GM21360 (cell line): Measurements from ENCODE around the gene PCNX2.
A peak's percentile ranks its signal among the peaks of the same experiment; 100 is the strongest.

Experiments used
- ATAC-seq: cut with Tn5 transposase; IDR thresholded peaks from one replicate; pipeline ENCODE4 v1.9.1; 2021; ENCODE audit warnings: mild to moderate bottlenecking, moderate library complexity; ENCODE audit not compliant: unreplicated experiment

Gene PCNX2

GRCh38 chr1:233261206-233261605 is 34.3 kb downstream of the PCNX2 start:
- peak; percentile 87 for ATAC-seq

- no peak for ATAC-seq
Measured at GRCh38 chr1:233257786-233258185, 37.7 kb downstream of the PCNX2 start.

GRCh38 chr1:233256789-233257188 is 38.7 kb downstream of the PCNX2 start:
- ATAC-seq = no peak

GRCh38 chr1:233256191-233256590 is 39.3 kb downstream of the PCNX2 start:
- ATAC-seq = no peak

GRCh38 chr1:233255145-233255544 is 40.4 kb downstream of the PCNX2 start:
- ATAC-seq = no peak

DNA sequence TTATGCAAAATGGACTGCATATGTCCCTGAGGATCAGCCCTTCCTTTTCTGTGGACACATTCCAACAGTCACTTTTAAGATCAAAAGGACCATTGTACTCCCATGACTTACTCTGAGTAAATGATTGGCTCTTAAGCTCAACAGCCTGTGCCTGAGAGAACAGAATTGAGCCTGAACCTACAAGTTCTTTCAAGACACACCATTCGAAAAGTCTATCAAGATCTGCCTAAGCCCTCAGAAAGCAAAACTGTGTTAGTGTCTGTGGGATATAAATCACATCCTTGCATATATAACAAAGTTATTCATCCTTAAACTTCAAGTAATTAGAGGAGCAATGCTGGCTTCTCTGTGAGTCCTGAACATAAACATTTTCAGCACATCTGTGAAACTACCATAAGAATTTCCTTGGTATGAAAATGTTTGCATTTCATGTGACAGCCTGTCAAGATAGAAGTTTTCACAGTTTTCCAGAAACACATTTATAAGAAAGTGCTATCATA is 41.6 kb downstream of the PCNX2 start:
- no peak for ATAC-seq

DNA sequence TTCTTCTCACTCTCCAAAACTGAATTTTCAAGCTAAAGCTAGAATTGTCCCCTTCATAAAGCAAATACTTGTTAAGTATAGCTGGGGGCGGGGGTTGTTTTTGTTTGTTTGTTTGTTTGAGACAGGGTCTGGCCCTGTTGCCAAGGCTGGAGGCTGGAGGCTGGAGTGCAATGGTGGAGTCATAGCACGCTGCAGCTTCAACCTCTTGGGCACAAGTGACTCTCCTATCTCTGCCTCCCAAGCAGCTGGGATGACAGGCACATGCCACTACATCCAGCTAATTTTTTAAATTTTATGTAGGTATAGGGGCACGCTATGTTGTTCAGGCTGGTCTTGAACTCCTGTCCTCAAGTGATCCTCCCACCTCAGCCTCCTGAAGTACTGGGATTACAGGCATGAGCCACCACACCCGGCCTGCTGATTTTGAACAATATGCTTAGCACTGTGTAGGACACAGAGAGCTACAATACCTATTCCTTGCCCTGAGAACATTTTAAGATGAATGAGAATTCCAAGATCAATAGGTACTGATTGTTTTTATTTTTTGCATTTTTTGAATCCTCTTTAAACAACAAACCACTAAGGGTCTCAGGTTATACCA is 42.2 kb downstream of the PCNX2 start:
- no peak for ATAC-seq

DNA sequence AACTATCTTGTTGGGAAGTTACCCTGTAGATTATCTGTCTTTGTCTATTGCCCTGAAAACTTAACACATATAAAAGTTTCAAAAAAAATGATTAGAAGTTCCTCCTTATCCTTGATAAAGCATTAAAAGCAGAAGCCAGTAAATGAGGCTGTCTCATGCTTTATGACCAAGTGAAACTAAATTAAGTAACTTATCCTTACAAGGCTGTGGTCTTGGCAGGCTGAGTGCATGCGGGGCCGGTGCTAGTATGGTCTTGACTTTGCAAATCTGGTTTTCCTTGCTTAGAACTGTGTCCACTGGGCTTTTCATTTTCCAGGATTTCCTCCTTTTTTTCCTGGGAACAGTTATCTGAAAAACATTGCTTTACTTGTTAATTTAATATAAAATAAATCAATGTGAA is 43.1 kb downstream of the PCNX2 start:
- ATAC-seq = no peak

- no peak for ATAC-seq
Measured at GRCh38 chr1:233251201-233251720, 44.3 kb downstream of the PCNX2 start.

- no peak for ATAC-seq
Measured at GRCh38 chr1:233248014-233248413, 47.5 kb downstream of the PCNX2 start.

DNA sequence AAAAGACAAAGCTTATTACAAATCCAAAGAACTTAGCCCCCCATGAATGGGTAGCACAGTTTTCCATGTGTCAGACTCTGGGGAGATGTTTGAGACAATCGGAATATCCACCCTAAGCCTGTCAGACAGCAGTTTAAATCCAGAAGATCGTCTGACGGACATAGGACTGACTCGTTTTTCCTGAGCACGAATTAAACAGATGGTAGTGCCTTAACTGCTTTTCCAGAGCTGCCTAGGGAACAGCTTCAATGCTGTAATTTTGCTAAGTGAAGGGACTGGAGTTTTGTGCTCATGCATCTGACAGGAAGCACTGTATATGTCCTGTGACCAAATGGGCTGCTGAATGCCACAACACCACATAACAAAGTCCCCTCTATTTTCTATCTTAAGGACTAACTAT is 48.6 kb downstream of the PCNX2 start:
- ATAC-seq = no peak

DNA sequence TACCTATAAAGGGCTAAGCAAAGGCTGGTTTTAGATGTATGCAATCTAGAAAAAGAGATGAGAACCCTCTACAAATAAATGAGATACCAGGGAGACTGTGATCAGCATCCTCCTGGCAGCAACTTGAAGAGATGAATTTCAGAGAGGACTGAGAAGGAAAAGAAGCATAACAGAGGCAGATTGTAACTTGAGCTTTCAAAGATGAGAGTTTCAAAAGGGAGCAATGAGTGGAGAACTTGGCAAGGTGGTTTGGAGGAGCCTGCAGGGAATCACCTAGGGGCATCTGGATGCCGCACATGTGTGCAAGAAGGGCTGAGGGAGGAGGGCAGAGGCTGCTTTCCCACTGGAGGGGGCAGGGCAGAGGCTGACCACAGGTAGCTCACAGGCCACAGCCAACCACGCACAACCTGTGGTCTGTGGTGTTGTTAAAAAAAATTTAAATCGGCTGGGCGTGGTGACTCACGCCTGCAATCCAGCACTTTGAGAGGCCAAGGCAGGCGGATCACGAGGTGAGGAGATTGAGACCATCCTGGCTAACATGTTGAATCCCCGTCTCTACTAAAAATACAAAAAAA is 50.2 kb downstream of the PCNX2 start:
- no peak for ATAC-seq

DNA sequence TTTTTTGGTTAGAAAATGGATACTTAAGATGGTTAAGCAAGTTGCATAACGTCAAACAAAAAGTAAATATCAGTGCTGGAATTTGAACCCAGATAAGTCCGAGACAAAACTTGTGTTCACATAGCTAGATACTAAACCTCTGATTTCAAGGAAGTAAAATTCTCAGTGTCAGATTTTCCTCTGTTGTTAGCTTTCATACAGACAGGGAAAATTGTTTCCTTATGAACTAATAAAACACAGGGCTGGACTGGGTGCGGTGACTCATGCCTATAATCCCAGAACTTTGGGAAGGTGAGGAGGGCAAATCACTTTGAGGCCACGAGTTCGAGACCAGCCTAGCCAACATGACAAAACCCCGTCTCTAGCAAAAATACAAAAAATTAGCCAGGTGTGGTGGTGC is 51.3 kb downstream of the PCNX2 start:
- ATAC-seq = no peak

DNA sequence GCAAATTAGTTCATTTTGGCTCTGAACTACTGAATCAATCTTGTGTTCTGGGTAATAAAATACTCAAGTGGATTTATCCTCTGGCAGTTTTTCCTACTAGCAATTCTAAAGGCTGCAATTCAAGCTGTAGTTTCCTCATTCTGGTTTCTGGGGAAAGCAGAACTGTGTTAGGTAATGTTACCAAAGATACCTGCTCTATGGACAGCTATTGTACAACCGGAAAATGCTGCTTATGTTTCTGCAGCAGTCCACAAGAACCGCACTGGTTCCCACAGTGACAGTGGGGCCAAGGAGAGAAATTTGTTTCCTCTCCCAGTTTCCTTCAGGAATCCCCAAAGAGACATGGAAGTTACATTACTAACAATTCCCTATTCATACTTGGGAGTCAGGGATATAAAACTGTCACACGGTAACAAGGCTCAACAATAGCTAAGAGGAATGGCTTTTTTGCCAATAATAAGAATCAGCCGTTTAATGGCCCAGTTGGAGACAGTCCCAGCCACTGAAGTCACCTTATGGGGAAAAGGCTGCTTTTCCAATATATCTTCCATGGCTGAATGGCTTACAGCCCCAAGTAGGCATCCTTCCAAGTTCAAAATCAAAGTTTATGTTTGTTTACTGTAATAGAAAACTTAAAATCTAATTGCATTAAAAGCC is 52.6 kb downstream of the PCNX2 start:
- no peak for ATAC-seq

GRCh38 chr1:233241759-233242158 is 53.8 kb downstream of the PCNX2 start:
- no peak for ATAC-seq

DNA sequence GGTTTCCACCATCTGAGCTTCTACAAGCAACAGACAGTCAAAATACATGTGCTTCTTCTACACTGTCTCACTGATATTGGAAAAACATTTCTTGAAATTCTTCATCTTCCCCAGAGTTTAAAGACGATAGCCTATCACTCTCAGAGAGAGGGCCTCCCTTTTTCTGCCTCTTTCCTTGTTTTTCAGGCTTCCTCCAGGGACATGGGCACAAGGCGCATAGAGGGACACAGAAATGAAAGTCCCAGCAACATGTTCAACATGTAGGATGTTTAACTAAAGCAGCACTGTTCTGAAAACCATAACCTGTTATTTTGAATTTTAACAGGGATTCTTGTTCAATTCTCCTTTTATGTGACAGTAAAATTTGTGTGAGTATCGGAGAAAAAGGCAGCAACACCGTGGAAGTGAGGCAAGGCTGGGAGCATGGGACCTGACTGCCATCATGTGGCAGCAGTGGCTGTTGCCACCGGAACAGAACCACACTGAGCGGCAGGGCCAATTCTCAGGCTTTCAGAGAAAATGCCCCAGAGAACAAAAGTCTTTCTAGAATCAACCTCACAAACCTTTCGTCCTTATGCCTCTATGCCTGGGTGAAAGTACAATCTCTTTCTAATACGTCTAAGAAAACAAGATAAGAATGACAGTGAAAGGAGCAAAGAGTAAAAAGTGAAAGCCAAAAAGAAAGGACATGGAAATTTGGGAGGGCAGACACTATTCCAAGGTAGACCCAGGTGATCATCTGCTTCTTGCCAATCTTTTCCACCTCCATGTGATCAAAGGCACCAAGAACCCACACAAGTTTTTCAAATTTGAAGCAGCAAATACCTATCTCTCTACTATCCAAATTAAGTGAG is 54.5 kb downstream of the PCNX2 start:
- no peak for ATAC-seq

GRCh38 chr1:233240371-233240770 is 55.2 kb downstream of the PCNX2 start:
- ATAC-seq = no peak

DNA sequence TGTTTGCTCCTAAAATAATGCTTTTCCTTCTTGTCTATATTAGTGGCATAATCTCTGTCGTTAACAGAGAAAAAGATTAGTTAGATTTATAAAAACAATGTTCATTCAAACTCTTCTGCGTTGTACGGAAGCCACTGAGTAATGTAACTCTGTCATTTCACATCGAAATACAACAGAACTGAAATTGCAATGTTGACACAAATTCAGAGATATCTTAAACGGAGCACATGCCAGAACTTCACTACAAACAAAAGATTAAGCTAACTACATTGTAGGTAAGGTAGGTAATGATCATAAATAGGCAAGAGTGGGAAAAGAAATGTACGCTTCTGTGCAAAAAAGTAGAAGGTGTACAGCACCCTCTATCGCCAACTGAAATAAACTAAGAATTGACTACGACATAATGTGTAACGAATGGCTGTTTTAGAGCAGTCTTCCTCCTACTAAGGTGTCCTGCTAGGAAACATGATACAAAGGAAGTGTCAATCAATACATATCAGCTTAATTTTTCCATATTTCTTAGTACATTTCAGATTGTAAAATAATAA is 56.6 kb downstream of the PCNX2 start:
- no peak for ATAC-seq

GRCh38 chr1:233237647-233238046 is 57.9 kb downstream of the PCNX2 start:
- no peak for ATAC-seq

- no peak for ATAC-seq
Measured at GRCh38 chr1:233233508-233234040, 62.0 kb downstream of the PCNX2 start.

DNA sequence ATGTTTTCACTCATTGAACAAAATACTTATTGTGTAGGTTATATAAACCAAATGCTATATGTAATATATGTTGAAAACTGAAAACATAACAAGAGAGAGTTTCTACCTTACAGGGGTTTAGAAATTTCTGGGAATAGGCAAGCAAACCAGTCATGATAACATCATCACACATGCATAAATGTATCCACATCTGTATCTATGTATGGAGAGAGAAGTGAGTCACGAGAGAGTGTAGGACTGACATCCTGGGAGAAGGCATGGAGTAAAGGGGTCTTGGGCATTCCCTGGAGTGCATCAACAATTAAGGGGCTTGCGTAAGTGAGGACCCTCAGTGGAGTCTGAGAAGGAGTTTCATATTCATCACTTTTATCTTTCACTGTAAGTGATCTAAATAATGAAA is 65.5 kb downstream of the PCNX2 start:
- no peak for ATAC-seq
